H9 (cell line): ENCODE data around the gene TAPBPL. TPM values are rescaled to one million over a fixed set of nuclear protein-coding genes. Genes with fewer than 3 reads are reported as not detected.

Experiments
- DNase-seq: peaks from one replicate; pipeline ENCODE4 v3.0.0-alpha.2; 2017
- H2AFZ ChIP-seq: one replicate; pipeline ENCODE4 v1.6.1; 2013; ENCODE audit warnings: mild to moderate bottlenecking, low read length, control low read depth, moderate library complexity
- H2AK5ac ChIP-seq: 2 replicates; pipeline ENCODE4 v1.6.1; 2013; ENCODE audit warnings: low read length, control low read depth, mixed read lengths; ENCODE audit not compliant: insufficient read length
- H2BK120ac ChIP-seq: one replicate; pipeline ENCODE4 v1.6.1; 2013; ENCODE audit warnings: low read depth, mild to moderate bottlenecking, low read length, control low read depth, inconsistent platforms; ENCODE audit not compliant: poor library complexity, severe bottlenecking
- H2BK12ac ChIP-seq: 2 replicates; pipeline ENCODE4 v1.6.1; 2013; ENCODE audit warnings: low read length, control low read depth, mixed read lengths, low read depth; ENCODE audit not compliant: insufficient read length
- H2BK15ac ChIP-seq: 2 replicates; pipeline ENCODE4 v1.6.1; 2013; ENCODE audit warnings: low read depth, low read length, control low read depth
- H2BK20ac ChIP-seq: one replicate; pipeline ENCODE4 v1.6.1; 2013; ENCODE audit warnings: low read depth, mild to moderate bottlenecking, low read length, control low read depth, inconsistent platforms; ENCODE audit not compliant: poor library complexity, severe bottlenecking
- H2BK5ac ChIP-seq: 2 replicates; pipeline ENCODE4 v1.6.1; 2013; ENCODE audit warnings: low read length, control low read depth, mixed read lengths; ENCODE audit not compliant: insufficient read length
- H3K14ac ChIP-seq: 2 replicates; pipeline ENCODE4 v1.6.1; 2013; ENCODE audit warnings: low read length, control low read depth; ENCODE audit not compliant: insufficient read depth
- H3K18ac ChIP-seq: 2 replicates; pipeline ENCODE4 v1.6.1; 2013; ENCODE audit warnings: low read depth, mild to moderate bottlenecking, mixed read lengths, low read length, control low read depth; ENCODE audit not compliant: insufficient read length
- H3K23ac ChIP-seq: 2 replicates; pipeline ENCODE4 v1.6.1; 2013; ENCODE audit warnings: low read length, control low read depth, mixed read lengths, low read depth; ENCODE audit not compliant: insufficient read length
- H3K23me2 ChIP-seq: 2 replicates; pipeline ENCODE4 v1.6.1; 2013; ENCODE audit warnings: low read depth, mild to moderate bottlenecking, mixed read lengths, low read length, control low read depth; ENCODE audit not compliant: insufficient read length, poor library complexity, severe bottlenecking
- H3K27ac ChIP-seq: 2 replicates; pipeline ENCODE4 v1.5.1; 2013; ENCODE audit warnings: low read length, control low read depth, mixed read lengths, low read depth; ENCODE audit not compliant: insufficient read length
- H3K27me3 ChIP-seq: 2 replicates; pipeline ENCODE4 v1.6.1; 2013; ENCODE audit warnings: low read length, control low read depth, inconsistent platforms; ENCODE audit not compliant: insufficient read depth
- H3K4ac ChIP-seq: 2 replicates; pipeline ENCODE4 v1.6.1; 2013; ENCODE audit warnings: low read depth, mild to moderate bottlenecking, control low read depth, inconsistent platforms, low read length, moderate library complexity
- H3K4me1 ChIP-seq: 2 replicates; pipeline ENCODE4 v1.6.1; 2013; ENCODE audit warnings: low read length, control low read depth, inconsistent platforms; ENCODE audit not compliant: insufficient read depth
- H3K4me2 ChIP-seq: 2 replicates; pipeline ENCODE4 v1.6.1; 2013; ENCODE audit warnings: low read length, control low read depth, mixed read lengths; ENCODE audit not compliant: insufficient read length, insufficient read depth
- H3K56ac ChIP-seq: 2 replicates; pipeline ENCODE4 v1.6.1; 2013; ENCODE audit warnings: low read depth, mild to moderate bottlenecking, mixed read lengths, low read length, control low read depth; ENCODE audit not compliant: insufficient read length
- H3K79me1 ChIP-seq: 2 replicates; pipeline ENCODE4 v1.6.1; 2013; ENCODE audit warnings: low read depth, mild to moderate bottlenecking, moderate library complexity, low read length, control low read depth, inconsistent platforms; ENCODE audit not compliant: insufficient read depth, poor library complexity, severe bottlenecking
- H3K79me2 ChIP-seq: 2 replicates; pipeline ENCODE4 v1.6.1; 2013; ENCODE audit warnings: low read length, control low read depth, inconsistent platforms; ENCODE audit not compliant: insufficient read depth
- H3K9ac ChIP-seq: 2 replicates; pipeline ENCODE4 v1.6.1; 2013; ENCODE audit warnings: low read length, control low read depth, mixed read lengths; ENCODE audit not compliant: insufficient read length; ENCODE audit errors: extremely low read depth
- H3K9me3 ChIP-seq: one replicate; pipeline ENCODE4 v1.6.1; 2013; ENCODE audit warnings: low read depth, low read length, inconsistent platforms; ENCODE audit not compliant: control insufficient read depth
- H3T11ph ChIP-seq: one replicate; pipeline ENCODE4 v1.6.1; 2013; ENCODE audit warnings: mild to moderate bottlenecking, low read length, control low read depth, inconsistent platforms
- H4K20me1 ChIP-seq: one replicate; pipeline ENCODE4 v1.6.1; 2013; ENCODE audit not compliant: control insufficient read depth, insufficient read length, insufficient read depth
- H4K5ac ChIP-seq: 2 replicates; pipeline ENCODE4 v1.6.1; 2013; ENCODE audit warnings: low read depth, mild to moderate bottlenecking, mixed read lengths, low read length, control low read depth; ENCODE audit not compliant: insufficient read length
- H4K8ac ChIP-seq: replicated peaks from 2 replicates; pipeline ENCODE4 v1.6.1; 2013; ENCODE audit warnings: low read length, control low read depth, mixed read lengths, low read depth; ENCODE audit not compliant: insufficient read length
- H4K91ac ChIP-seq: 2 replicates; pipeline ENCODE4 v1.6.1; 2013; ENCODE audit warnings: low read depth, mild to moderate bottlenecking, moderate library complexity, mixed read lengths, low read length, control low read depth; ENCODE audit not compliant: insufficient read length
- H3K27ac Mint-ChIP-seq, 3 experiments: 2 replicates in 2 of 3; 3 replicates in 1 of 3; pipeline ENCODE4 v1.8.0; 2020 to 2021; ENCODE audit warnings: mixed read lengths in 3 of 3, mild to moderate bottlenecking in 1 of 3, moderate library complexity in 1 of 3
- H3K27me3 Mint-ChIP-seq: 2 replicates; pipeline ENCODE4 v1.8.0; 2021; ENCODE audit warnings: low read depth, mild to moderate bottlenecking, moderate library complexity, mixed read lengths
- H3K36me3 Mint-ChIP-seq, 3 experiments: 2 replicates in 2 of 3; 3 replicates in 1 of 3; pipeline ENCODE4 v1.8.0; 2020 to 2021; ENCODE audit warnings: low read depth in 3 of 3, mixed read lengths in 3 of 3; ENCODE audit not compliant: insufficient read depth in 1 of 3
- H3K4me1 Mint-ChIP-seq, 2 experiments: 2 replicates each; pipeline ENCODE4 v1.8.0; 2020; ENCODE audit warnings: mixed read lengths in 2 of 2
- H3K4me3 Mint-ChIP-seq, 2 experiments: 2 replicates in 1 of 2; 3 replicates in 1 of 2; pipeline ENCODE4 v1.8.0; 2020 to 2021; ENCODE audit warnings: mild to moderate bottlenecking in 2 of 2, mixed read lengths in 2 of 2, moderate library complexity in 1 of 2
- H3K9me3 Mint-ChIP-seq, 2 experiments: 2 replicates in 1 of 2; 3 replicates in 1 of 2; pipeline ENCODE4 v1.8.0; 2020; ENCODE audit warnings: mild to moderate bottlenecking in 2 of 2, mixed read lengths in 2 of 2, moderate library complexity in 1 of 2
- WGBS: extraction: QIAGEN DNeasy Blood & Tissue Kit; methylation state at CpG from one replicate; pipeline ENCODE4 v1.1.7; 2013; ENCODE audit warnings: missing lambda C conversion rate, low lambda C conversion rate, mixed read lengths; ENCODE audit not compliant: insufficient read length; ENCODE audit errors: extremely low coverage; 5-methylcytosine and 5-hydroxymethylcytosine counted together
- total RNA-seq: library from RNA; stranded (reverse); gene quantifications from 2 replicates; pipeline ENCODE4 v1.2.1, GENCODE V29; 2021
- TF ChIP-seq, protein P1 (sequence below): fragments of 200-600 bp; sonication (generic); conservative IDR thresholded peaks from 3 replicates; pipeline ENCODE4 v1.8.0; 2021; ENCODE audit warnings: antibody characterized with exemption, mild to moderate bottlenecking

Gene TAPBPL
- total RNA-seq, 1 experiment from 2014 or later, result 1.4 TPM

DNA sequence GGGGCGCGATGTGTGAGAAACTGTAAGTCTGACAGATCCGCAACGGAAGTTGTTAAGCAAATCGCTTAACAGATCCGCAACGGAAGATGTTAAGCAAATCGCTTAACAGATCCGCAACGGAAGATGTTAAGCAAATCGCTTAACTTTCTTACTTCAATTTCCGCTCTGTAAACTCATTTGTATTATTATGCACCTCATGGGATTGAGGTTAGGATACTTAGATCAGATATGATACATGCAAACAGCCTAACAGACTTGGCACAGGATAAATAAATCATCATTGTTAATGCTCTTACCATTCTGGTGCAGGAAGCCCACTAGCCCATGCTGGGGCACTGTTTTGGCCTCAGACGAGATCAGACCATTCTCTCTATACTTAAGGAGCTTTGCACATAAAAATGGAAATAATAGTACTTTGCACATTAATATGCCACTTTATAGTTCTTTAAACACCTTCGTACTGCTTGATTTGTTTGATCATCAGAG lies 42.5 kb downstream of the TAPBPL start:
- Histone ChIP-seq H3K27ac (peak overlapping the region; percentile 59), H3K9ac (peak overlapping the region; percentile 72), H3K4ac (no peak overlapping the region; the same call in 1 of the 2 replicates), H2AFZ (no peak overlapping the region), H3T11ph (no peak overlapping the region), H3K4me2 (peak overlapping the region; percentile 100), H2AK5ac (no peak overlapping the region), H4K91ac (no peak overlapping the region), H4K8ac (no peak overlapping the region), H3K18ac (peak overlapping the region; percentile 86), H3K9me3 (no peaks in the 10 kb centered on the region), H3K79me1 (peaks cover 8% of the 10 kb centered on the region), H4K20me1 (no peaks in the 10 kb centered on the region), H2BK12ac (no peak overlapping the region), H3K4me1 (0 out of 2 replicates have a peak, but pooled peaks cover 2% of the 10 kb centered on the region), H2BK120ac (no peak overlapping the region), H2BK15ac (no peak overlapping the region), H3K79me2 (peaks cover 4% of the 10 kb centered on the region; the same call in 1 of the 2 replicates), H3K23ac (no peak overlapping the region), H3K23me2 (peaks cover 9% of the 10 kb centered on the region), H4K5ac (no peak overlapping the region), H3K56ac (no peak overlapping the region), H2BK5ac (no peak overlapping the region), H2BK20ac (no peak overlapping the region), H3K27me3 (no peaks in the 10 kb centered on the region), H3K14ac (no peak overlapping the region; the same call in 1 of the 2 replicates)
- no peaks in the 10 kb centered on the region for H3K27me3 Mint-ChIP-seq
- DNase-seq, result no peak
- WGBS, result no CpG with 5 or more reads among the region's 14 CpGs
- H3K4me1 Mint-ChIP-seq, result peaks cover 20 to 23% of the 10 kb centered on the region in 2 experiments
- TF ChIP-seq, protein P1, sequence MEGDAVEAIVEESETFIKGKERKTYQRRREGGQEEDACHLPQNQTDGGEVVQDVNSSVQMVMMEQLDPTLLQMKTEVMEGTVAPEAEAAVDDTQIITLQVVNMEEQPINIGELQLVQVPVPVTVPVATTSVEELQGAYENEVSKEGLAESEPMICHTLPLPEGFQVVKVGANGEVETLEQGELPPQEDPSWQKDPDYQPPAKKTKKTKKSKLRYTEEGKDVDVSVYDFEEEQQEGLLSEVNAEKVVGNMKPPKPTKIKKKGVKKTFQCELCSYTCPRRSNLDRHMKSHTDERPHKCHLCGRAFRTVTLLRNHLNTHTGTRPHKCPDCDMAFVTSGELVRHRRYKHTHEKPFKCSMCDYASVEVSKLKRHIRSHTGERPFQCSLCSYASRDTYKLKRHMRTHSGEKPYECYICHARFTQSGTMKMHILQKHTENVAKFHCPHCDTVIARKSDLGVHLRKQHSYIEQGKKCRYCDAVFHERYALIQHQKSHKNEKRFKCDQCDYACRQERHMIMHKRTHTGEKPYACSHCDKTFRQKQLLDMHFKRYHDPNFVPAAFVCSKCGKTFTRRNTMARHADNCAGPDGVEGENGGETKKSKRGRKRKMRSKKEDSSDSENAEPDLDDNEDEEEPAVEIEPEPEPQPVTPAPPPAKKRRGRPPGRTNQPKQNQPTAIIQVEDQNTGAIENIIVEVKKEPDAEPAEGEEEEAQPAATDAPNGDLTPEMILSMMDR, result 0 out of 3 replicates have a peak, but pooled peaks have one; percentile 11
- no peaks in the 10 kb centered on the region for H3K9me3 Mint-ChIP-seq
- peaks cover 25 to 51% (median 47%) of the 10 kb centered on the region in 3 experiments for H3K36me3 Mint-ChIP-seq
- H3K4me3 Mint-ChIP-seq, result peak overlapping the region; percentile 90 to 91
- H3K27ac Mint-ChIP-seq, result peak overlapping the region; percentile 95 to 99 (median 97)
